Rectal smooth muscle tissue (tissue), 1 donor: Measurements from ENCODE around the gene KCNG4.

Experiments
- H3K27ac ChIP-seq: one replicate; pipeline ENCODE4 v1.7.0; 2013; ENCODE audit warnings: low read depth, low read length, inconsistent platforms
- H3K27me3 ChIP-seq: one replicate; pipeline ENCODE4 v1.7.0; 2013; ENCODE audit warnings: low read length; ENCODE audit not compliant: control insufficient read depth, insufficient read depth
- H3K36me3 ChIP-seq: one replicate; pipeline ENCODE4 v1.7.0; 2013; ENCODE audit warnings: low read length; ENCODE audit not compliant: control insufficient read depth, insufficient read depth
- H3K4me1 ChIP-seq: one replicate; pipeline ENCODE4 v1.7.0; 2013; ENCODE audit warnings: low read length; ENCODE audit not compliant: control insufficient read depth, insufficient read depth
- H3K4me3 ChIP-seq: one replicate; pipeline ENCODE4 v1.7.0; 2013; ENCODE audit warnings: low read length
- H3K9ac ChIP-seq: one replicate; pipeline ENCODE4 v1.7.0; 2013; ENCODE audit warnings: low read length

The KCNG4 gene

DNA sequence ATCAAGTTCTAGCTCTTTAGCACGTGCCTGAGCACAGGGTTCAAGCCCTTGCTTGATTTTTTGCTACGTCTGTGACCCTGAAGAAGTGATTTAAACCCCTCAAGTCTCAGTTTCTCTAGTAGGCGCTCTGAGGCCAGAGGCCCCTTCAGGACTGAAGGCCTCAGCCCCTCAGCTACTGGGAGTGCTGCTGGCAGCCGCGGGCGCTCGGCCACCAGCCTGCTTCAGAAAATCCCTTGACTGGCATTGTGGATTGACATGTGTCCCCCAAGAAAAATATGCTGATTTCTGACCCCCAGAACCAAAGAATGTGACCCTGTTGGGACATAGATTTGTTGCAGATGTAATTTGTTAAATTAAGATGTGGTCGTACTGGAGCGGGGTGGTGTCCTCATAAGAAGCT lies 34.7 kb upstream of the KCNG4 start:
- no peaks in the 10 kb centered on the region for H3K36me3 ChIP-seq
- no peak overlapping the region for H3K27ac ChIP-seq
- H3K27me3 ChIP-seq, result peaks cover 2% of the 10 kb centered on the region
- H3K4me3 ChIP-seq, result no peak overlapping the region
- no peaks in the 10 kb centered on the region for H3K4me1 ChIP-seq
- no peak overlapping the region for H3K9ac ChIP-seq

- Histone ChIP-seq H3K36me3 (no peaks in the 10 kb centered on the region), H3K27me3 (no peaks in the 10 kb centered on the region), H3K9ac (no peak overlapping the region), H3K4me1 (no peaks in the 10 kb centered on the region), H3K4me3 (no peak overlapping the region), H3K27ac (no peak overlapping the region)
These were observed 33.0 kb upstream of the KCNG4 start for GRCh38 chr16:84272740-84273320.

DNA sequence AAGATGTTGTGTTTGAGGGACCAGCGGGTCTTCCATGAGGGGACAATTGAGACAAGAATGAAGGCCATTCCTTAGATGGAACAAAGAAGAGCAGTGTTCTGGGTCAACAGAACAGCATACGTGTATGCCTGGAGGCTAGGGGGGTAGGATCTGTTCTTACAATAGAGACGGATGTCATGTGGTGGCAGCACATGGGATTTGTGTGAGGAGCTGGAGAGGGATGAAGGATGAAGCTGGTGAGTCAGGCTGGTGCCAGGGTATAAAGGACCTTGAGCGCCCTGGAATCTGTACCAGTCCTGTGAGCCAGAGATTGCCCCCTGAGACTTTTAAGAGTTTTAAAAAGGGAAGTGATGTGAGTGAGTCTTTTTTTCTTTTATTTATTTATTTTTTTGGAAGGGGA lies 32.1 kb upstream of the KCNG4 start:
- Histone ChIP-seq H3K4me1 (no peaks in the 10 kb centered on the region), H3K4me3 (no peak overlapping the region), H3K27ac (no peak overlapping the region)

GRCh38 chr16:84271037-84271436 lies 31.2 kb upstream of the KCNG4 start:
- H3K9ac ChIP-seq, result no peak overlapping the region
- H3K27ac ChIP-seq, result no peak overlapping the region
- no peaks in the 10 kb centered on the region for H3K36me3 ChIP-seq
- no peaks in the 10 kb centered on the region for H3K4me1 ChIP-seq
- no peak overlapping the region for H3K4me3 ChIP-seq
- H3K27me3 ChIP-seq, result no peaks in the 10 kb centered on the region

More for the DNA sequence above, 32.1 kb upstream of the KCNG4 start:
- H3K36me3 ChIP-seq, result no peaks in the 10 kb centered on the region
- no peak overlapping the region for H3K9ac ChIP-seq
- H3K27me3 ChIP-seq, result no peaks in the 10 kb centered on the region

DNA sequence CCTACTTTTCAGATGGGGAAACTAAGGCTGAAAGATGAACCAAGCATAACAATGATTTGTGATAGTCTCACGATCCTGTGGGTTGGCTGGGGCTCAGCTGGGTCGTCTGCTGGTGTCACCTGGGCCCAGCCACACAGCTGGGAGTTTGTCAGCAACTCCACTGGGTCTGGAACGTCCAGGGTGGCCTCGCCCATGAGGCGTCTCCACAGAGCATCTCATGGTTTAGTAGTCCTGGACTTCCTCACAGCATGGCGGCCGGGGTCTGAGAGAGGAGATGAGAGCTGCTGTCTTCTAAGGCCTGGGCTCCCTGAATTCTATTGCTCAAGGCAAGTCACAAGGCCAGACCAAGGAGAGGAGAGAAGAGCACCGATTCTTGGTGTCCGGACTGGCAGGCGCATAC lies 30.7 kb upstream of the KCNG4 start:
- H3K27me3 ChIP-seq, result no peaks in the 10 kb centered on the region
- H3K27ac ChIP-seq, result no peak overlapping the region
- no peaks in the 10 kb centered on the region for H3K36me3 ChIP-seq
- H3K4me1 ChIP-seq, result no peaks in the 10 kb centered on the region
- H3K9ac ChIP-seq, result no peak overlapping the region
- no peak overlapping the region for H3K4me3 ChIP-seq

DNA sequence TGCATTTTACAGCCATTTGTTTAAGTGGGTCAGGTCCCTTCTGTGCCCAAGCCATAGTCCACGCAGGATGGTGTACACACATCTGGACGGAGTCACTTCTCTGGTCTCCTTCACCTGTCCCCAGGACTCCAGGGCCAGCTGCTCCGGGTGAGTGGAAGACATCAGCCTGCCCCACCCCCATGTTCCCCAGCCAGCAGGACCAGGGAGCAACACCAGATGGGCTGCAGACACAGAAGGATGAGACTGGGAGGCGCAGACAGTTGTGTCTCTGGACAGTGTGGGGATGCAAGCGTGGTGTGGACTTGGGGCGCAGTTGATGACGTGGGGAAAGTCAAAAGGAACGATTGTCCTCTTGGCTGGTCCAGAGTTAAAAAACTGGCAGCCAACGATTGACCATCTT lies 30.3 kb upstream of the KCNG4 start:
- Histone ChIP-seq H3K4me3 (no peak overlapping the region), H3K9ac (no peak overlapping the region), H3K36me3 (no peaks in the 10 kb centered on the region), H3K4me1 (no peaks in the 10 kb centered on the region), H3K27ac (no peak overlapping the region), H3K27me3 (no peaks in the 10 kb centered on the region)

DNA sequence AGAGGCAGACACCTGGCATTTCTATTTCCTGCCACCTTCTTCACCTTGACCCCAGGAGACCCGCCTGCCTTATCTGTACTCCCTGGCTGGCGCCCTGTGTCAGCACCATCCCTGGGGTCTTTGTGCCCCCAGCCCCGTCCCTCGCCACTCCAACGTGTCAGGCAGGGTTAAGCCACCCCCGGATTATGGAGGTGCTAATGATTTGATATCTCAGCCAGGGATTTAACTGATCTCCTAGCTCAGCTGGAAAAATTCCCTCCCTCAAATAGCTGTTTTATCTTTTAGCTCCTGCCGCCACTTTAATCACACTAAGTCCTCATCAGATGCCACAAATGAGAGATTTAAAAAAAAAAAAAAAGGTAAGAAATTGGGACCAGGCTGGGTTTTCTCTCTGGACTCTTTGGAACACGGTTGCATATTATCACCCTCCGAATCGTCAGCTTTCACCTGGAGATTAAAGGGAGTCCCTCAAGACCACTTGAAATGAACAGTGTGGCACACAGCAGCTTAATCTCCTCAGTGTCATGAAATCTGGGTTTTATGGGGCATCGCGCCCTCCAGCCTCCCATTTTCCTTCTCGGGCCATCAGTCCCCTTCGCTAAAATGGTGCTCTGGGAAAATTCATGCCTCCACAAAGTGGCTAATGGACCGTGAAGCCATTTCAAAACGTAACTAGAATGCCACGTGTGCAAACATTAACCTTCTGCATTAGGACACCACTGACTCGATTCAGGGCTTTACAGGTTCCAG lies 28.7 kb upstream of the KCNG4 start:
- Histone ChIP-seq H3K4me3 (no peak overlapping the region), H3K9ac (no peak overlapping the region), H3K4me1 (no peaks in the 10 kb centered on the region), H3K36me3 (no peaks in the 10 kb centered on the region), H3K27ac (no peak overlapping the region), H3K27me3 (no peaks in the 10 kb centered on the region)

GRCh38 chr16:84267380-84267779 lies 27.6 kb upstream of the KCNG4 start:
- Histone ChIP-seq H3K36me3 (no peaks in the 10 kb centered on the region), H3K27me3 (no peaks in the 10 kb centered on the region), H3K9ac (no peak overlapping the region), H3K27ac (no peak overlapping the region), H3K4me3 (no peak overlapping the region), H3K4me1 (no peaks in the 10 kb centered on the region)

DNA sequence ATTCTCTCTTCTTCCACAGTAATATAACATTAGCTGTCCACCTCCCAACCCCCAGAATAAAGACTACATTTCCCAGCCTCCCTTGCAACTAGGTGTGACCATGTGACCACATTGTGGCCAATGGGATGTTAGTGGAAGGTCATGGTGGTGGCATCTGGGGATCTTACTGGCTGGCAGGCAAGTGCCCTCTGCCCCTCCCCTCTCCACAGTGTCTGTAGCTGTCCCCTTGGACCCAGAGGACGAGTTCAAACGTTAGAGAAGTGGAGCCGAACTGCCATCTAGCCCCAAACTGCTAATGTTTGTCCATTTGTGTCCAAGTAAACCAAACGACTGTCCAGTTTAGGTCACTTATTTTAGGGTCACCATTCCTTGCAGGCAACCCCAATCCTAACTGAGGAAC lies 26.6 kb upstream of the KCNG4 start:
- H3K27ac ChIP-seq, result no peak overlapping the region
- no peak overlapping the region for H3K4me3 ChIP-seq
- no peaks in the 10 kb centered on the region for H3K4me1 ChIP-seq
- H3K9ac ChIP-seq, result no peak overlapping the region
- no peaks in the 10 kb centered on the region for H3K36me3 ChIP-seq
- H3K27me3 ChIP-seq, result no peaks in the 10 kb centered on the region

- no peak overlapping the region for H3K4me3 ChIP-seq
- H3K4me1 ChIP-seq, result no peaks in the 10 kb centered on the region
- no peaks in the 10 kb centered on the region for H3K36me3 ChIP-seq
- no peak overlapping the region for H3K9ac ChIP-seq
- no peak overlapping the region for H3K27ac ChIP-seq
- no peaks in the 10 kb centered on the region for H3K27me3 ChIP-seq
These were observed 23.1 kb upstream of the KCNG4 start for GRCh38 chr16:84262939-84263338.

DNA sequence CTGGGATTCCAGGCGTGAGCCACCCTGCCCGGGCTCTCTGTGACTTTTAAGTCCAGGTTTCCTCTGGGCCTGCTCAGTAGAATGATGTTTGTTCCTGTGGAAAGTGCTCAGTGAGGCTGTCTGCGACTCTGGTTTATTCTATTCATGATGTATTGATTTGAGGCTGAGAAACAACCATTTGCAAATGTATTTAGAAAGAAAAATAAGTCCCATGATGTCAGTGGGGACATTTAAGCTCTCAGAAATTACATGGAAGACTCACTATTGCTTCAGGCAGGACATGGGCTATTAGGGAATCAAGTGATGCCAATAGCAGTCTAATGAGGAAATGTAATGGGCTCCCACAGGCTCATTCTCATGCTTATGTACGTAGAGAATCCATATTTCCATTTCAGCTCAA lies 22.2 kb upstream of the KCNG4 start:
- H3K27me3 ChIP-seq, result no peaks in the 10 kb centered on the region
- H3K4me1 ChIP-seq, result no peaks in the 10 kb centered on the region
- H3K36me3 ChIP-seq, result no peaks in the 10 kb centered on the region
- no peak overlapping the region for H3K9ac ChIP-seq
- H3K4me3 ChIP-seq, result no peak overlapping the region
- H3K27ac ChIP-seq, result no peak overlapping the region

GRCh38 chr16:84260766-84261554 lies 21.1 kb upstream of the KCNG4 start:
- Histone ChIP-seq H3K4me3 (no peak overlapping the region), H3K9ac (no peak overlapping the region), H3K27ac (no peak overlapping the region), H3K36me3 (no peaks in the 10 kb centered on the region), H3K4me1 (no peaks in the 10 kb centered on the region), H3K27me3 (no peaks in the 10 kb centered on the region)
